NCI-H2081 treated with DMSO at 0.1 percent for 48 hours (cell line): ENCODE results near the gene AKAP6.

Experiments
- DNase-seq: peaks from one replicate; lab custom pipeline; 2025; lab: John Stamatoyannopoulos, UW

The AKAP6 gene

DNA sequence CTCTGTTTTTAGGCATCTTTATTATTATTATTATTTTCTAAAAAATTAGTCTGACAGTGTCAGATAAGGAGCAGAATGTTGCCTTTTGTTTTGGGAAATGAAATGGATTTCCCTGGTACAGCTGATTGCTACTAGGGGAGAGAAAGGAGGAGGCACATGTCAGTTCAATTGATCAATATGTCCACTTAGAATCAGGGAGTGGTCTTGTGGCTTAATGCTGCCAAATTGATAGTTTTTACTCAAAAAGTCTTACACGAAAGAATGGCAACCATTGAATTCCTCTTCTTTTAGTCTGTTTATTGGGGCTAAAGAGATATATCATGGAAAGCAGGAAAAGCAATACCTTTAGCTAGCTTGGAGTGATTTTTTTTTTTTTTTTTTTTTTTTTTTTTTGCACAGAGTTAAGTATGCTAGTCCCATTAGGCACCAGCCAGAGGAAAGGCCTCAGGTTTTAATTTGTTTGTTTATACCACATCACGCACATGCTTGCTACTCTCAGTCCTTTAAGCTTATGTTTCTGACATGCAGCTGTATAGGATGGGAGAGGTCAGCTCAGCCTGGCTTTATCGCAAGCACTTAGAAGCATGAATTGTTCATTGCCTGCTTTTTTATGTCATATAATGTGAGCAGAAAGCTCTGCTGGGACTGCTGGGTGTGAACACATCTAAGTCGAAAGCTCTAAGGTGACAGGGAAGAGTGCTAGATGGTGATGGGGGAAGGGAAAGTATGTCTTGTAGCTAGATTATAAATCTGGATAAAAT, 1.4 kb downstream of the AKAP6 start:
- no peak for DNase-seq

GRCh38 chr14:32331206-32331605, 2.1 kb downstream of the AKAP6 start:
- DNase-seq = no peak

DNA sequence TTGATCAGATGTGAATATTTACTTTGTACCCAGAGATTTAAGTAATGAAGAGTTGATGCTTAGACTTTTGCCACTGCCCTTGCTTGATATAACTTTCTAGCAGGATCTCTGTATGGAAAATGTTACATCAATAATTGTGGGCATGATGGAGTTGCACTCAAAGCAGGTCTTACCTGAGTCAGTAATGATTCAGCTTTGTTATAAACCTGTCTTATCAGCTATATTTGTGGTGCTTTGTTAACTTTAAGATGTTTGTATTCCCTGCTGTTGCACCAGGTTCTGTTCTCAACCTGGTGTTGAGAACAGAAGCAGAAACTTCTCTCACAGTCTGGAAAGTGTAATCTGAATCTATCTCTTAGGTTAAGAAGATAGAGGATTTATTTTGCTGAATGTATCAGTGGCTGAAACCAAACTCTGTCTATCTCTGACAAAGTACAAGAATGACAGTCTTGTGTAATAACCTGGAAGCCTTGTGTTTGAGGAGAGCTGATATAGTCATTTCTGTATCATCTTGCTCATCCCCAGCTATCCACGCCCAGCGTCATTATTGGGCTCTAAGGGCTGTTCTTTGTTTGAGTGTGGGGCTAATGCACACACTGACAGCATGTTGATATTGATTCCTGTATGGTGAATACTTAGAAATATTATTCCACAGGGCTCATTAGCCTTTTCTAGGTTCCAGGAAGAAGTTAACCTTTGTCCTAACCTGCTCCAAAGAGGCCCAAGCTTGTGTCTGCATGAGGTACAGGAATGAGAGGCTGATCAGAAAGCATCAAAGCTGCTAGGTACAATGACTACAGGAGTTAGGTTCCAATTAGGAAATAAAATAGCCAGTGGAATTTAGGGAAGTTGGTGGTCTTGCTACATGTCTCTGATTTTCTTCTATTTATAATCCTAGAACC, 3.6 kb downstream of the AKAP6 start:
- no peak for DNase-seq

DNA sequence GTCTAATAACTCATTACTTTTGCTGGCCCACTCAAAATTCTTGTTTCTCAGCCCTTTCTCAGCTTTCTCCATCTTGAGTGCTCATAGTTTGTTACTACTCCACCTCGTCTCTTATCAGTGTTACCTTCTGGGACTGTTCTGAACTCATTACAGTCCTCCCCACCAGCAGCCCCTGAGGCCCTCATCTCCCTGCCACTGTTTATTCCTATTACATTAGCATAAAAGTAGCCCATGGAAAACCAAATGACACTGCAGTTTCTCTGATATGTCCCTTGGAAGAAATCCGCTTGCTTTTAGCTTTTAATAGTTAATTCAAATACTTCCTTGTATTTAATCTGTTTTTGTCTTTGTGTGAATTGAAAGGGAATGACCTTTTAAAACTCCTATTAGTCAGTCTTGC, 7.6 kb downstream of the AKAP6 start:
- no peak for DNase-seq

DNA sequence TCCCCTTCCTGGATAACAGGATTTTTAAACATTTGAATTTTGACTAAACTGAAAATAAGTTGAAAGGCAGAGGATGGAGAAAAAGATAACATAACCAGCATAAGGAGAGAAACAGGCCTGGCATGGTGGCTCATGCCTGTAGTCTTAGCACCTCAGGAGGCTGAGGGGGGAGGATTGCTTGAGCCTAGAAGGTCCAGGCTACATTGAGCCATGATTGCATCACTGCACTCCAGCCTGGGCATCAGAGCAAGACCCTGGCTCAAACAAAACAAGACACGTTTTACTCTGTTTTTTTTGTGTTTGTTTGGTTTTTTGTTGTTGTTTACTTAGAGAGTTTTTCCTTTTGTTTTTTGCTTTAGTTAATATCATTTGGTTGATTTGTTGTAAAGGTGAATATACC, 8.7 kb downstream of the AKAP6 start:
- no peak for DNase-seq

GRCh38 chr14:32339188-32339587, 10.1 kb downstream of the AKAP6 start:
- no peak for DNase-seq

DNA sequence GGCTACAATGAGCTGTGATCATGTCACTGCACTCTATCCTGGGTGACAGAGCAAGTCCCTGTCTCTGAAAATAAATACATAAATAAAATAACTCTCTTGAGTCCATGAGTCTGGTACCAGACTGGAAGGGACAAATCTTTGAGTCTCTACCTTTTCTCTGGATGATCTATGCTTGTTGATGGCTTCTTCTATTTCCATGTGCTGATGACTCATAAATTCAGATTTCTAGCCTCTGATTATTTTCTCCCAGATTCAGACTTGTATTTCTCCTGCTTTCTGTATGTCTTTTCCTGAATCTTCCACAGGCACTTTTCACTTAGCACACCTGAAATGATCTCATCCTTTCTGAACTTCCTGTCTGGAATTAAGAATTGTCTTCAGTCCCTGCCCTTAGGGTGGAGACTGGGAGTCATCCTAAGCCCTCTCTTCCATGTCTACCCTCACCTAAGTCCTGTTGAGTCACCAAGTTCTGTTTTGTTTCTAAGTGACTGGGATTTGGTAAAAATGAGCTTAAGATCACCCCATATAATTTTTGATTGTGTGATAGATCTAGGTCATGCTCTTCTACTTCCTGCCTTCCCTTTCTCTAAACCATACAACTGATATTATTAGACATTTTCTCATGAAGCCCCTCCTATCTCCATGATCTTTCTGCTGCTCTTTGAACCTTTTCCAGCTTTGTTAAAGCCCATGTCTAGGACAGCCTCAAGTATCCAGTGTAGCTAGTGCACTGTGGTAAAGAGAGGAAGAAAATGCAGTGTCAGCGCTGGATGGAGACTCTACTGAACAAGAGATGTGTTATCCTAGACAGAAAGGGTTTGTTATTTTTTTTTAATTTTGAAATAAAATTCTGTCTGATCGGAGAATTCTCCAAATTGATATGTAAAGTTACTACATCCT, 13.1 kb downstream of the AKAP6 start:
- DNase-seq = no peak

- no peak for DNase-seq
Measured at GRCh38 chr14:32342847-32343194, 13.7 kb downstream of the AKAP6 start.

- no peak for DNase-seq
Measured at GRCh38 chr14:32343926-32344430, 14.9 kb downstream of the AKAP6 start.

GRCh38 chr14:32345311-32345791, 16.3 kb downstream of the AKAP6 start:
- DNase-seq = no peak

- DNase-seq = no peak
Measured at GRCh38 chr14:32349322-32349721, 20.2 kb downstream of the AKAP6 start.

- no peak for DNase-seq
Measured at GRCh38 chr14:32350020-32350419, 20.9 kb downstream of the AKAP6 start.

DNA sequence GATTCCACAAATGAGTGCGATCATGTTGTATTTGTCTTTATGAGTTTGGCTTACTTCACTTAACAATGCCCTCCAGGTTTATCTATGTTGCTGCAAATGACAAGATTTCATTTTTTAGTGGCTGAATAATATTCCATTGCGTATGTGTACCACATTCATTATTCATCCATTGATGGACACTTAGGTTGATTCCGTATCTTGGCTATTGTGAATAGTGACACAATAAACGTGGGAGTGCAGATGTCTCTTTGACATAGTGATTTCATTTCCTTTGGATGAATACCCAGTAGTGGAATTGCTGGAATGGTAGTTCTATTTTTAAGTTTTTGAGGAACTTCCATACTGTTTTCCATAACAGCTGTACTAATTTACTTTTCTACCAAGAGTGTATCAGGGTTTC, 23.5 kb downstream of the AKAP6 start:
- DNase-seq = no peak

DNA sequence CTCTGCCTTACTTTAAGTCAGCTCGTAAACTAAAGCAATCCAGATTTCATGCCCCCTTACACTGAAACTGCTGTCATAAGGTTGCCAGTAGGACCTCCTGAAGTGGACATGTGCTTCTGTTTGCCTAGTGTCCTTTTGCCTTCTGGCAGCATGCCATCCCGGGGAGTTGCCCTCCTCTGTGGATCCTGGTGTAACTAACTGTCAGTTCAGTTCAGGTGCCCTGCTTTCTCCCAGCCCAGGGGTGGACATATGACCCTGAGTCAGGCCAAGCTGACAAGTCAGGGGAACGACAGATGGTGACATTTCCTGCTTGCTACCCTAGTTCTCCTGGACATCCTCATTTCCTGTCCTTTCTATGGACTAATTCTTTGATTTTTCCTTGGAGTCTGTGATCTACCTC, 25.6 kb downstream of the AKAP6 start:
- no peak for DNase-seq

- DNase-seq = no peak
Measured at GRCh38 chr14:32358781-32359180, 29.7 kb downstream of the AKAP6 start.

DNA sequence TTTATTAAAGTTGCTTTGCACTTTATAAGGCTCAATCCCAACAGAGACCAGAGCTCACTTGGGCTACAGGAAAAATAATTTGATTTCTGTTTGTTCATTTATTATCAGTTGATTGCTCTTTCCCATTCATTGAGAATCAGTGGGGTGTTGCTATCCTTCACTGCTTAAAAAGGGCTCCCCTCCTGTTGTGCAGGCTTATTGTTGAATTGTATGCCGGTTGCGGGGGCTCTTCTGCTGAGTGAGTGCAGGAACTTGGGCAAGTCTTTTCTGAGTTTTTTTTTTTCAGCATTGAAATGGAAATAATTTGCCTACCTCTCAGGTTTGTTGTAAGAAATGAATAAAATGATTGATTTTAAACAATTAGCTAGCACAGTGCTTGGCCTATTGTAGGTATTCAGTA, 32.6 kb downstream of the AKAP6 start:
- DNase-seq = no peak

- DNase-seq = no peak
Measured at GRCh38 chr14:32363761-32364160, 34.7 kb downstream of the AKAP6 start.

DNA sequence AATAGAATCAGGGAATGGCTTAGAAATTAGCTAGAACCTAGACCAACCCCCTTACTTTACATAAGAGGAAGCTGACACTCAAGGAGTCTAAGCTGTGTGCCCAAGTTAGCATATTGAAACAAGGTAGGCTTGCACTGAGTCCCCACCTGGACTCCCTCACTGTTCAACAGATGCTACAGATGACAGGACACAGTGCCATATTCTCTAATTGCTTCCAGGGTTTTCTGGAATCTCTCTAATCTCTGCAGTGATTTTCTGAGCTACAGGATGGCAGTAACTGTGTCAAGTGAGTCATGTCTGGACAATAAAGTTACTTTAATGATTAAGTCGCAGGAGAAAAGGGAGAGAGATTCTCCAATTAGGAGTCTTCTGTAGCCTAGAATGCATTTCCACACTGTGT, 35.8 kb downstream of the AKAP6 start:
- no peak for DNase-seq

GRCh38 chr14:32366256-32366879, 37.3 kb downstream of the AKAP6 start:
- no peak for DNase-seq

GRCh38 chr14:32366986-32367385, 37.9 kb downstream of the AKAP6 start:
- no peak for DNase-seq

- no peak for DNase-seq
Measured at GRCh38 chr14:32367516-32367915, 38.4 kb downstream of the AKAP6 start.

DNA sequence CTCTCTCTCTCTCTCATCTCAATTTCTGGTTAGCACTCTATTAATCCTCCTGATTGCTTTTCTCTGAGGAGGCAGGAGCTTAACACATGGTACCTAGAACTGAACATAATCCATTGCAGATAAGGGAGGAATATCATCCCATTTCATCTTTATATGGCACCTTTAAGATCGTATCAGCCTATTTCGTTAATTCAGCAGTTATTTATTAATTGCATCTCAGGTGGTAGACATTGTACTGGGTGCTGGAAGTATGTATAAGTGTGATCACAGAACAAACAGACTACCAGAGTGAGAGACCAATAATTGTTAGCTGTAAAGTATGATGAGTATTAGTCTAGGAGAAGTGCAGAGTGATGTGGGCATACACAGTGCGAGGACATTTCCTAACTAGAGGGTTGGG, 39.0 kb downstream of the AKAP6 start:
- DNase-seq = no peak
